IMR-90 (cell line): Measurements from ENCODE around the gene TP73. TPM values are rescaled to one million over a fixed set of nuclear protein-coding genes. Genes with fewer than 3 reads are reported as not detected.

Source experiments
- ATAC-seq: fragments of 200-7000 bp; cut with Tn5 transposase; 2 replicates; pipeline ENCODE4 v1.9.1; 2020; ENCODE audit warnings: low read depth, mild to moderate bottlenecking, moderate library complexity
- BruUV-seq: library from RNA; stranded (reverse); fragments of 400-500 nt; replicated peaks from 2 replicates; lab custom pipeline; 2021; lab: Mats Ljungman, UMichigan
- CTCF ChIA-PET: fragments of 300-600 bp; formaldehyde crosslinking; extraction: SDS; loops from one replicate; lab custom pipeline; 2021; ENCODE audit warnings: antibody characterized with exemption; lab: Yijun Ruan, JAX
- POLR2A ChIA-PET: fragments of 300-600 bp; sonication (Branson Sonifier 250); formaldehyde crosslinking; loops from one replicate; lab custom pipeline; 2022; ENCODE audit warnings: antibody characterized with exemption; ENCODE audit not compliant: unreplicated experiment; lab: Charles Lee
- DNase-seq: peaks from one replicate; pipeline ENCODE4 v3.0.0; 2013
- H2AFZ ChIP-seq: replicated peaks from 2 replicates; pipeline ENCODE3; 2013; ENCODE audit warnings: low read length, mild to moderate bottlenecking; ENCODE audit not compliant: poor library complexity
- H2AK5ac ChIP-seq: 2 replicates; pipeline ENCODE4 v1.6.1; 2013; ENCODE audit warnings: low read depth, low read length, inconsistent platforms
- H2AK9ac ChIP-seq: replicated peaks from 2 replicates; pipeline ENCODE3; 2013; ENCODE audit warnings: mild to moderate bottlenecking, low read depth, low read length, moderate library complexity; ENCODE audit not compliant: poor library complexity
- H2BK120ac ChIP-seq: 2 replicates; pipeline ENCODE4 v1.6.1; 2013; ENCODE audit warnings: low read depth, low read length, inconsistent platforms
- H2BK15ac ChIP-seq: 3 replicates; pipeline ENCODE4 v1.6.1; 2013; ENCODE audit warnings: low read depth, low read length, inconsistent platforms
- H2BK20ac ChIP-seq: 2 replicates; pipeline ENCODE4 v1.6.1; 2013; ENCODE audit warnings: low read depth, mild to moderate bottlenecking, inconsistent platforms, low read length, moderate library complexity
- H2BK5ac ChIP-seq: 2 replicates; pipeline ENCODE4 v1.6.1; 2013; ENCODE audit warnings: mild to moderate bottlenecking, low read depth, low read length, inconsistent platforms; ENCODE audit not compliant: poor library complexity, severe bottlenecking
- H3K14ac ChIP-seq: replicated peaks from 2 replicates; pipeline ENCODE4 v1.6.1; 2013; ENCODE audit warnings: low read depth, low read length, inconsistent platforms
- H3K18ac ChIP-seq: 2 replicates; pipeline ENCODE4 v1.6.1; 2013; ENCODE audit warnings: low read depth, low read length, control low read depth
- H3K23ac ChIP-seq: 2 replicates; pipeline ENCODE4 v1.6.1; 2013; ENCODE audit warnings: low read depth, low read length, inconsistent platforms
- H3K27ac ChIP-seq: 2 replicates; pipeline ENCODE4 v1.5.1; 2013; ENCODE audit warnings: mild to moderate bottlenecking, control low read depth, low read length; ENCODE audit not compliant: insufficient read depth
- H3K27me3 ChIP-seq: 2 replicates; pipeline ENCODE4 v1.6.1; 2013; ENCODE audit warnings: low read length; ENCODE audit not compliant: control insufficient read depth, insufficient read depth
- H3K36me3 ChIP-seq: 2 replicates; pipeline ENCODE4 v1.6.1; 2013; ENCODE audit warnings: low read length, mixed read lengths; ENCODE audit not compliant: control insufficient read depth, insufficient read depth
- H3K4ac ChIP-seq: 2 replicates; pipeline ENCODE4 v1.6.1; 2013; ENCODE audit warnings: low read depth, low read length, inconsistent platforms
- H3K4me1 ChIP-seq: 2 replicates; pipeline ENCODE4 v1.6.1; 2013; ENCODE audit warnings: low read length, mixed read lengths; ENCODE audit not compliant: control insufficient read depth, insufficient read depth
- H3K4me2 ChIP-seq: 2 replicates; pipeline ENCODE4 v1.6.1; 2013; ENCODE audit warnings: low read depth, mild to moderate bottlenecking, control low read depth, low read length, moderate library complexity
- H3K4me3 ChIP-seq: 2 replicates; pipeline ENCODE4 v1.5.1; 2013; ENCODE audit warnings: low read depth, mild to moderate bottlenecking, control low read depth, low read length, moderate library complexity; ENCODE audit not compliant: insufficient read depth
- H3K56ac ChIP-seq: 2 replicates; pipeline ENCODE4 v1.6.1; 2013; ENCODE audit warnings: low read length, inconsistent platforms; ENCODE audit not compliant: insufficient read depth; ENCODE audit errors: extremely low read depth
- H3K79me1 ChIP-seq, 2 experiments: 2 replicates each; pipeline ENCODE4 v1.6.1; 2013; ENCODE audit warnings: low read length in 2 of 2, inconsistent platforms in 1 of 2, low read depth in 1 of 2
- H3K9ac ChIP-seq: 2 replicates; pipeline ENCODE4 v1.6.1; 2013; ENCODE audit warnings: low read depth, low read length, control low read depth
- H3K9me1 ChIP-seq: 2 replicates; pipeline ENCODE4 v1.6.1; 2013; ENCODE audit warnings: low read length, inconsistent platforms; ENCODE audit not compliant: insufficient read depth
- H3K9me3 ChIP-seq: 2 replicates; pipeline ENCODE4 v1.6.1; 2013; ENCODE audit warnings: low read length; ENCODE audit not compliant: control insufficient read depth, insufficient read depth
- H4K20me1 ChIP-seq: 2 replicates; pipeline ENCODE4 v1.6.1; 2013; ENCODE audit warnings: low read length, inconsistent platforms; ENCODE audit not compliant: insufficient read depth
- H4K5ac ChIP-seq: 2 replicates; pipeline ENCODE4 v1.6.1; 2013; ENCODE audit warnings: mild to moderate bottlenecking, low read depth, low read length, control low read depth
- H4K8ac ChIP-seq, 2 experiments: 2 replicates each; pipeline ENCODE4 v1.6.1; 2013; ENCODE audit warnings: low read depth in 2 of 2, low read length in 2 of 2, control low read depth in 1 of 2, inconsistent platforms in 1 of 2
- H4K91ac ChIP-seq: 2 replicates; pipeline ENCODE4 v1.6.1; 2013; ENCODE audit warnings: low read depth, low read length, inconsistent platforms; ENCODE audit not compliant: insufficient read depth
- CHD1 ChIP-seq: IDR thresholded peaks from 2 replicates; pipeline ENCODE4 v1.6.1; 2012; ENCODE audit warnings: low read depth, low read length, improper control_type of control experiment
- NFE2L2 ChIP-seq: fragments of 150-350 bp; IDR thresholded peaks from 2 replicates; pipeline ENCODE4 v1.6.1; 2016; ENCODE audit warnings: low read depth, mild to moderate bottlenecking, low read length
- WGBS, 2 experiments: methylation state at CpG; one replicate each; pipeline versions ENCODE4 v1.1.5 to v1.1.7; 2013; ENCODE audit warnings: missing lambda C conversion rate in 2 of 2; ENCODE audit not compliant: insufficient read length in 1 of 2; ENCODE audit errors: extremely low coverage in 2 of 2; 5-methylcytosine and 5-hydroxymethylcytosine counted together
- dilution Hi-C: fragments of 300-500 bp; cut with HindIII; formaldehyde crosslinking; loops from one replicate; pipeline ENCODE4 v1.14.3; 2018; ENCODE audit warnings: low sequenced_read_pairs; ENCODE audit not compliant: unreplicated experiment
- in situ Hi-C: fragments of 300-500 bp; cut with MboI; formaldehyde crosslinking; loops from 3 replicates; pipeline ENCODE4 v1.14.3; 2019; ENCODE audit warnings: low sequenced_read_pairs, inconsistent platforms, mixed read lengths
- intact Hi-C: fragments of 100-400 bp; cut with micrococcal nuclease; formaldehyde crosslinking; loops from 2 replicates; pipeline ENCODE4 v1.10.0; 2022
- polyA plus RNA-seq, 3 experiments: library from polyadenylated mRNA; depleted of rRNA; stranded (reverse); fragments of >200 nt; gene quantifications; 2 replicates each; pipeline ENCODE4 v1.2.3, GENCODE V29; 2012; ENCODE audit warnings: low replicate concordance in 1 of 3
- total RNA-seq: library from RNA; depleted of rRNA; stranded (reverse); fragments of >200 nt; gene quantifications from 2 replicates; pipeline ENCODE4 v1.2.3, GENCODE V29; 2012
- TF ChIP-seq, protein P1 (sequence below): fragments of 150-350 bp; IDR thresholded peaks from 2 replicates; pipeline ENCODE4 v1.6.1; 2017; ENCODE audit warnings: mild to moderate bottlenecking, antibody characterized with exemption, low read length, low read depth

Gene TP73
- total and polyA plus RNA-seq, 2 of the 4 experiments (the other 2 are of a cell fraction): not detected

DNA sequence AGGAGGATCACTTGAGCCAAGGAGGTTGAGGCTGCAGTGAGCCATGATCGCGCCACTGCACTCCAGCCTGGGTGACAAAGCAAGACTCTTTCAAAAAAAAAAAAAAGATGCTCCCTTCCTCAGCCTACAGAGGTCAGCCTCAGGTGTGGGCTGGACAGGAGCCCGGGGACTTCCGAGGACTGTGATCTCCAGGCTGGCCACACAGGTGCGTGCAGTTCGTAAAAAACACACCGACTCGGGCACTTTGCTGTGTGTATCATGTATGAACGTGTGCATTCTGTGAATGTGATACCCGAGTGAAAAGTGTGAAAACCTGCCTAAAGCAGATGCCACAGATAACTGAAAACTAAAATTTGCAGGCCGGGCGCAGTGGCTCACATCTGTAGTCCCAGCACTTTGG lies 91.5 kb downstream of the TP73 start:
- Histone ChIP-seq H2BK120ac (no peak overlapping the region), H3K4me3 (no peak overlapping the region), H3K9me1 (peaks cover 10% of the 10 kb centered on the region; the same call in 1 of the 2 replicates), H3K27ac (no peak overlapping the region), H3K4me2 (no peak overlapping the region), H3K4me1 (peaks cover 8% of the 10 kb centered on the region; the same call in 1 of the 2 replicates), H3K79me1 (peaks cover 15 to 27% of the 10 kb centered on the region in 2 experiments), H3K9ac (no peak overlapping the region), H2BK5ac (no peak overlapping the region), H2AFZ (no peak overlapping the region), H3K23ac (no peak overlapping the region), H2BK20ac (no peak overlapping the region), H3K36me3 (peaks cover 30% of the 10 kb centered on the region), H2BK15ac (no peak overlapping the region), H4K5ac (no peak overlapping the region), H2AK5ac (no peak overlapping the region), H3K18ac (no peak overlapping the region), H4K8ac (no peak overlapping the region), H2AK9ac (no peak overlapping the region), H3K4ac (no peak overlapping the region), H3K56ac (no peak overlapping the region), H4K91ac (no peak overlapping the region), H3K14ac (no peak overlapping the region), H4K20me1 (no peaks in the 10 kb centered on the region; the same call in 1 of the 2 replicates), H3K27me3 (no peaks in the 10 kb centered on the region), H3K9me3 (no peaks in the 10 kb centered on the region)
- ChIA-PET POLR2A (no interaction called here), CTCF (no interaction called here)
- ATAC-seq (no peak), DNase-seq (no peak)
- BruUV-seq: no TSS peak
- intact Hi-C loops: no loop called here
- in situ Hi-C loops: no loop called here
- 100% methylated on average over 1 of the region's 12 CpGs; no CpG with 5 or more reads in 1 of the 2 experiments for WGBS, 2 experiments
- TF ChIP-seq NFE2L2 (no peak), CHD1 (no peak)
- TF ChIP-seq, protein P1, sequence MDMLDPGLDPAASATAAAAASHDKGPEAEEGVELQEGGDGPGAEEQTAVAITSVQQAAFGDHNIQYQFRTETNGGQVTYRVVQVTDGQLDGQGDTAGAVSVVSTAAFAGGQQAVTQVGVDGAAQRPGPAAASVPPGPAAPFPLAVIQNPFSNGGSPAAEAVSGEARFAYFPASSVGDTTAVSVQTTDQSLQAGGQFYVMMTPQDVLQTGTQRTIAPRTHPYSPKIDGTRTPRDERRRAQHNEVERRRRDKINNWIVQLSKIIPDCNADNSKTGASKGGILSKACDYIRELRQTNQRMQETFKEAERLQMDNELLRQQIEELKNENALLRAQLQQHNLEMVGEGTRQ: no peak
- dilution Hi-C loops: no loop called here
